SK-N-SH (cell line): ENCODE results near the gene MB21D2. TPM values are rescaled to one million over a fixed set of nuclear protein-coding genes. Genes with fewer than 3 reads are reported as not detected.
A peak's percentile ranks its signal among the peaks of the same experiment; 100 is the strongest.

Source experiments
- CTCF ChIA-PET: fragments of 300-600, 350-600 bp; formaldehyde crosslinking; extraction: SDS; loops from one replicate; lab custom pipeline; 2021; lab: Yijun Ruan, JAX
- POLR2A ChIA-PET: fragments of 350-600 bp; sonication (Branson Sonifier 250); formaldehyde crosslinking; extraction: SDS; loops from one replicate; lab custom pipeline; 2020; ENCODE audit warnings: antibody characterized with exemption, inconsistent platforms; lab: Yijun Ruan, JAX
- DNase-seq: peaks from one replicate; pipeline ENCODE4 v3.0.0; 2012
- H2AFZ ChIP-seq: fragments of 200-600 bp; sonication (generic); 2 replicates; pipeline ENCODE4 v1.8.1; 2016; ENCODE audit warnings: antibody characterized with exemption, mild to moderate bottlenecking, low read depth
- H3F3A ChIP-seq: fragments of 200-600 bp; sonication (generic); replicated peaks from 2 replicates; pipeline ENCODE3; 2016; ENCODE audit warnings: antibody characterized with exemption, mild to moderate bottlenecking; ENCODE audit not compliant: insufficient read depth
- H3K27ac ChIP-seq, 2 experiments: fragments of 200-500 bp in 1 of 2; fragments of 200-600 bp in 1 of 2; sonication (Bioruptor generic) in 1 of 2; sonication (generic), shearing (Covaris generic) in 1 of 2; 2 replicates each; pipeline versions ENCODE4 v1.5.1 to v1.6.1; 2014 to 2016; ENCODE audit warnings: low read depth in 2 of 2, inconsistent platforms in 1 of 2, low read length in 1 of 2, mild to moderate bottlenecking in 1 of 2, mixed read lengths in 1 of 2
- H3K27me3 ChIP-seq: fragments of 200-600 bp; sonication (generic), shearing (Covaris generic); 2 replicates; pipeline ENCODE4 v1.6.1; 2016; ENCODE audit warnings: mixed run types; ENCODE audit not compliant: insufficient read depth
- H3K36me3 ChIP-seq, 2 experiments: fragments of 200-500 bp in 1 of 2; fragments of 200-600 bp in 1 of 2; sonication (Bioruptor generic) in 1 of 2; sonication (generic) in 1 of 2; replicated peaks in 1 of 2; 2 replicates each; pipeline versions ENCODE3 to v1.5.1; 2014 to 2016; ENCODE audit warnings: low read length in 1 of 2, mild to moderate bottlenecking in 1 of 2; ENCODE audit not compliant: insufficient read depth in 2 of 2, control insufficient read depth in 1 of 2
- H3K4me1 ChIP-seq, 2 experiments: fragments of 200-500 bp in 1 of 2; fragments of 200-600 bp in 1 of 2; sonication (Bioruptor generic) in 1 of 2; sonication (generic), shearing (Covaris generic) in 1 of 2; 2 replicates each; pipeline versions ENCODE4 v1.5.1 to v1.6.1; 2014 to 2016; ENCODE audit warnings: low read depth in 1 of 2, low read length in 1 of 2, mixed run types in 1 of 2; ENCODE audit not compliant: insufficient read depth in 2 of 2, control insufficient read depth in 1 of 2
- H3K4me2 ChIP-seq: fragments of 200-600 bp; sonication (generic), shearing (Covaris generic); 2 replicates; pipeline ENCODE4 v1.6.1; 2017; ENCODE audit warnings: mixed run types
- H3K4me3 ChIP-seq, 2 experiments: fragments of 200-500 bp in 1 of 2; fragments of 200-600 bp in 1 of 2; sonication (Bioruptor generic) in 1 of 2; sonication (generic), shearing (Covaris generic) in 1 of 2; 2 replicates each; pipeline versions ENCODE4 v1.5.1 to v1.8.1; 2014 to 2016; ENCODE audit warnings: low read depth in 2 of 2, inconsistent platforms in 1 of 2, low read length in 1 of 2, mild to moderate bottlenecking in 1 of 2, mixed read lengths in 1 of 2, moderate library complexity in 1 of 2
- H3K79me2 ChIP-seq: fragments of 200-600 bp; sonication (generic); 2 replicates; pipeline ENCODE4 v1.8.1; 2017; ENCODE audit warnings: mild to moderate bottlenecking; ENCODE audit not compliant: insufficient read depth
- H3K9ac ChIP-seq: fragments of 200-600 bp; sonication (generic); 2 replicates; pipeline ENCODE4 v1.6.1; 2017; ENCODE audit warnings: mixed run types
- H3K9me2 ChIP-seq: fragments of 200-600 bp; sonication (generic); 2 replicates; pipeline ENCODE4 v1.6.1; 2017; ENCODE audit warnings: mixed run types
- H3K9me3 ChIP-seq: fragments of 200-600 bp; sonication (generic); 2 replicates; pipeline ENCODE4 v1.6.1; 2017; ENCODE audit warnings: mixed run types, mild to moderate bottlenecking, moderate library complexity
- H4K20me1 ChIP-seq: fragments of 200-600 bp; sonication (generic); 2 replicates; pipeline ENCODE4 v1.6.1; 2017; ENCODE audit warnings: mild to moderate bottlenecking, mixed run types; ENCODE audit not compliant: insufficient read depth
- FOSL2 ChIP-seq: IDR thresholded peaks from 2 replicates; pipeline ENCODE4 v1.4.0; 2012; ENCODE audit warnings: low read depth, mild to moderate bottlenecking, moderate library complexity, borderline replicate concordance
- MEF2A ChIP-seq: IDR thresholded peaks from 2 replicates; pipeline ENCODE4 v1.4.0; 2012; ENCODE audit warnings: low read depth, borderline replicate concordance
- NRF1 ChIP-seq: IDR thresholded peaks from 2 replicates; pipeline ENCODE4 v1.6.1; 2012; ENCODE audit warnings: low read depth, mild to moderate bottlenecking, low read length
- POLR2AphosphoS5 ChIP-seq: IDR thresholded peaks from 2 replicates; pipeline ENCODE4 v1.6.1; 2012; ENCODE audit warnings: low read depth, low read length
- RAD21 ChIP-seq: IDR thresholded peaks from 2 replicates; pipeline ENCODE4 v1.6.1; 2012; ENCODE audit warnings: mild to moderate bottlenecking, low read length
- RCOR1 ChIP-seq: fragments of 150-350 bp; IDR thresholded peaks from 2 replicates; pipeline ENCODE4 v1.6.1; 2017; ENCODE audit warnings: antibody characterized with exemption, low read length
- TCF12 ChIP-seq: IDR thresholded peaks from 2 replicates; pipeline ENCODE4 v1.4.0; 2012
- WGBS: methylation state at CpG from one replicate; pipeline ENCODE4 v1.1.6; 2017; ENCODE audit warnings: low lambda C conversion rate; 5-methylcytosine and 5-hydroxymethylcytosine counted together
- polyA plus RNA-seq, 3 experiments: library from polyadenylated mRNA; depleted of rRNA; stranded (reverse); fragments of >200 nt; gene quantifications; 2 replicates each; pipeline ENCODE4 v1.2.3, GENCODE V29; 2012
- TF ChIP-seq, protein P1 (sequence below): fragments of 200-600 bp; sonication (generic); IDR thresholded peaks from 2 replicates; pipeline ENCODE4 v1.6.1; 2017; ENCODE audit warnings: antibody characterized with exemption, mild to moderate bottlenecking, moderate library complexity
- TF ChIP-seq, protein P2 (sequence below): fragments of 150-350 bp; IDR thresholded peaks from 2 replicates; pipeline ENCODE4 v1.6.1; 2017; ENCODE audit warnings: antibody characterized with exemption, low read length, low read depth, borderline replicate concordance

The MB21D2 gene
- polyA plus RNA-seq, 1 of the 3 experiments (the other 2 are of a cell fraction) = 12.7 TPM

DNA sequence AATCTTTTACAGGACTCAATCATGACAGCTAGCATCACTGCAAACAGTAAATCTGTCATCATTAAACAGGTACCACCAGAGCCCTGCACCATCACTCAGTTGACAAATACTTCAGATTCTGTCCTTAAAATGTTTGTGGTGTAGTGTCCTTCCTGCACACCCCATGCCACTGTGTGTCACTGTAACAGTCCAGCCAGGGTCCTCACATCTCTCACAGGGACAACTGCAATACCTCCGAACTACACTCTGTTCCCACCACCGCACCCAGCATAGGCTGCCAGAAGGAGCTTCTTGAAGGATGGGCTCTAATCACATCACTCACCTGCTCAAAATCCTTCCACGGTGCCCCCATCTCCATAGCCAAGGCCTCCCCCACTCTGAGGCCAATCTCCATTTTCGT, 100.2 kb downstream of the MB21D2 start:
- DNase-seq = no peak
- ChIA-PET CTCF (interaction anchor here (1.0 to 5.7 kb wide), 22 partner anchors 14 to 759 kb away, joined by 3 to 138 read pairs (median 4); partner anchors contain the start of gene MB21D2), POLR2A (no interaction called here)
- Histone ChIP-seq H3F3A (peaks cover 19% of the 10 kb centered on the region), H3K79me2 (peaks cover 31% of the 10 kb centered on the region), H2AFZ (no peak overlapping the region), H3K36me3 (no peaks in the 10 kb centered on the region), H3K4me2 (no peak overlapping the region), H3K27ac (no peak overlapping the region), H3K9ac (no peak overlapping the region), H3K27me3 (no peaks in the 10 kb centered on the region), H4K20me1 (peaks cover 6% of the 10 kb centered on the region; the same call in 1 of the 2 replicates), H3K4me3 (no peak overlapping the region), H3K4me1 (peaks cover 2 to 8% of the 10 kb centered on the region in 2 experiments; a peak in 2 of 4 replicates), H3K9me3 (no peaks in the 10 kb centered on the region), H3K9me2 (no peaks in the 10 kb centered on the region)
- 94% methylated on average over 4 of the region's 4 CpGs for whole genome bisulfite sequencing
- TF ChIP-seq RAD21 (no peak), POLR2AphosphoS5 (no peak), MEF2A (no peak), NRF1 (no peak), RCOR1 (no peak)
- TF ChIP-seq, protein P1, sequence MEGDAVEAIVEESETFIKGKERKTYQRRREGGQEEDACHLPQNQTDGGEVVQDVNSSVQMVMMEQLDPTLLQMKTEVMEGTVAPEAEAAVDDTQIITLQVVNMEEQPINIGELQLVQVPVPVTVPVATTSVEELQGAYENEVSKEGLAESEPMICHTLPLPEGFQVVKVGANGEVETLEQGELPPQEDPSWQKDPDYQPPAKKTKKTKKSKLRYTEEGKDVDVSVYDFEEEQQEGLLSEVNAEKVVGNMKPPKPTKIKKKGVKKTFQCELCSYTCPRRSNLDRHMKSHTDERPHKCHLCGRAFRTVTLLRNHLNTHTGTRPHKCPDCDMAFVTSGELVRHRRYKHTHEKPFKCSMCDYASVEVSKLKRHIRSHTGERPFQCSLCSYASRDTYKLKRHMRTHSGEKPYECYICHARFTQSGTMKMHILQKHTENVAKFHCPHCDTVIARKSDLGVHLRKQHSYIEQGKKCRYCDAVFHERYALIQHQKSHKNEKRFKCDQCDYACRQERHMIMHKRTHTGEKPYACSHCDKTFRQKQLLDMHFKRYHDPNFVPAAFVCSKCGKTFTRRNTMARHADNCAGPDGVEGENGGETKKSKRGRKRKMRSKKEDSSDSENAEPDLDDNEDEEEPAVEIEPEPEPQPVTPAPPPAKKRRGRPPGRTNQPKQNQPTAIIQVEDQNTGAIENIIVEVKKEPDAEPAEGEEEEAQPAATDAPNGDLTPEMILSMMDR = no peak
- TF ChIP-seq, protein P2, sequence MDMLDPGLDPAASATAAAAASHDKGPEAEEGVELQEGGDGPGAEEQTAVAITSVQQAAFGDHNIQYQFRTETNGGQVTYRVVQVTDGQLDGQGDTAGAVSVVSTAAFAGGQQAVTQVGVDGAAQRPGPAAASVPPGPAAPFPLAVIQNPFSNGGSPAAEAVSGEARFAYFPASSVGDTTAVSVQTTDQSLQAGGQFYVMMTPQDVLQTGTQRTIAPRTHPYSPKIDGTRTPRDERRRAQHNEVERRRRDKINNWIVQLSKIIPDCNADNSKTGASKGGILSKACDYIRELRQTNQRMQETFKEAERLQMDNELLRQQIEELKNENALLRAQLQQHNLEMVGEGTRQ = no peak

DNA sequence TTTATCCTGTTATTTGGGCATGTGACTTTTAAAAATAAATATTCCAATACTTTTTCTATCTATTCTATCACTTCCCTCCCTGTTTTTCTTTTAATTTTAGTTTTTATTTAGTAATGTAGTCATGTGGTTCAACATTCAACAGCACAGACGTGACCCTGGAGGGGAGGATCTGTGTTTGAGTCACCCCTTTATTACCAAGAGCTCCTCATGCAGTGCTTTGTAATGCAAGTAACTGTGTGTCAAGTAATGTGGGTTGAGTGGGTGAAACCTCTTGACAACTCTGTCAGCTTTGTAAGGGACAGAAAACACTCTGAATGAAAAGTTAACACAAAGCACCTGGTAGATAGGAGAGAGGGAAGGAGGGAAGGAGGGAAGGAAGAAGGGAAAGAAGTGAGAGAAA, 100.6 kb downstream of the MB21D2 start:
- peaks cover 31% of the 10 kb centered on the region for H3K79me2 ChIP-seq
- H3K9ac ChIP-seq = no peak overlapping the region
- TF ChIP-seq TCF12 (no peak), FOSL2 (0 out of 2 replicates have a peak, but pooled peaks have one; percentile 4)
- H3K4me1 ChIP-seq = peaks cover 2 to 8% of the 10 kb centered on the region in 2 experiments; a peak in 2 of 4 replicates
- H3K9me2 ChIP-seq = no peaks in the 10 kb centered on the region
- DNase-seq = no peak
- no peak overlapping the region for H3K27ac ChIP-seq
- 67% methylated on average over 1 of the region's 1 CpG for WGBS
- H3K4me3 ChIP-seq = no peak overlapping the region
- no peak overlapping the region for H2AFZ ChIP-seq
- peaks cover 19% of the 10 kb centered on the region for H3F3A ChIP-seq
- ChIA-PET POLR2A (no interaction called here), CTCF (interaction anchor here (0.6 to 6.7 kb wide), 38 partner anchors 8 to 760 kb away, joined by 3 to 138 read pairs (median 4); partner anchors contain the start of gene MB21D2)
- no peaks in the 10 kb centered on the region for H3K27me3 ChIP-seq
- H3K9me3 ChIP-seq = no peaks in the 10 kb centered on the region
- no peak overlapping the region for H3K4me2 ChIP-seq
- H4K20me1 ChIP-seq = peaks cover 9% of the 10 kb centered on the region; the same call in 1 of the 2 replicates
- no peaks in the 10 kb centered on the region for H3K36me3 ChIP-seq
